KBM-7 (cell line): Measurements from ENCODE around the gene GPC6.

Experiments
- DNase-seq: peaks from one replicate; pipeline ENCODE4 v3.0.0-alpha.2; 2015
- in situ Hi-C: fragments of 300-500 bp; cut with MboI; formaldehyde crosslinking; loops from 2 replicates; pipeline ENCODE4 v1.14.3; 2020; ENCODE audit warnings: low sequenced_read_pairs, low pct_unique_long_range_greater_than_20kb, mixed read lengths

Gene GPC6

GRCh38 chr13:93769101-93769500, 542.5 kb downstream of the GPC6 start:
- in situ Hi-C loops = no loop called here
- DNase-seq = no peak

- in situ Hi-C loops = no loop called here
- DNase-seq = no peak
These were observed 543.0 kb downstream of the GPC6 start for GRCh38 chr13:93769607-93770006.

GRCh38 chr13:93771227-93771626, 544.6 kb downstream of the GPC6 start:
- DNase-seq = no peak
- in situ Hi-C loops = no loop called here

- in situ Hi-C loops = no loop called here
- DNase-seq = no peak
These were observed 545.2 kb downstream of the GPC6 start for GRCh38 chr13:93771782-93772181.

- no peak for DNase-seq
- in situ Hi-C loops = no loop called here
These were observed 547.9 kb downstream of the GPC6 start for GRCh38 chr13:93774506-93774905.

GRCh38 chr13:93775027-93775426, 548.4 kb downstream of the GPC6 start:
- in situ Hi-C loops = no loop called here
- no peak for DNase-seq

GRCh38 chr13:93775507-93776108, 549.0 kb downstream of the GPC6 start:
- no peak for DNase-seq
- in situ Hi-C loops = no loop called here

- no peak for DNase-seq
- in situ Hi-C loops = no loop called here
These were observed 550.3 kb downstream of the GPC6 start for GRCh38 chr13:93776936-93777335.

- no peak for DNase-seq
- in situ Hi-C loops = no loop called here
These were observed 550.9 kb downstream of the GPC6 start for GRCh38 chr13:93777504-93777903.

GRCh38 chr13:93778548-93778947, 551.9 kb downstream of the GPC6 start:
- no peak for DNase-seq
- in situ Hi-C loops = no loop called here

GRCh38 chr13:93784191-93784590, 557.6 kb downstream of the GPC6 start:
- DNase-seq = no peak
- in situ Hi-C loops = no loop called here

- no peak for DNase-seq
- in situ Hi-C loops = no loop called here
These were observed 560.4 kb downstream of the GPC6 start for GRCh38 chr13:93786846-93787489.

- DNase-seq = no peak
- in situ Hi-C loops = no loop called here
These were observed 561.8 kb downstream of the GPC6 start for GRCh38 chr13:93788456-93788855.

- no peak for DNase-seq
- in situ Hi-C loops = no loop called here
These were observed 562.5 kb downstream of the GPC6 start for GRCh38 chr13:93789058-93789457.

- DNase-seq = no peak
- in situ Hi-C loops = no loop called here
These were observed 567.7 kb downstream of the GPC6 start for GRCh38 chr13:93794197-93794885.

- no peak for DNase-seq
- in situ Hi-C loops = no loop called here
These were observed 570.9 kb downstream of the GPC6 start for GRCh38 chr13:93797463-93797862.

- in situ Hi-C loops = no loop called here
These were observed 573.7 kb downstream of the GPC6 start for GRCh38 chr13:93800342-93800741.

GRCh38 chr13:93805736-93806135, 579.1 kb downstream of the GPC6 start:
- no peak for DNase-seq
- in situ Hi-C loops = no loop called here

More at GRCh38 chr13:93800342-93800741, 573.7 kb downstream of the GPC6 start:
- no peak for DNase-seq

GRCh38 chr13:93806861-93807260, 580.3 kb downstream of the GPC6 start:
- DNase-seq = no peak
- in situ Hi-C loops = no loop called here

- DNase-seq = no peak
- in situ Hi-C loops = no loop called here
These were observed 583.7 kb downstream of the GPC6 start for GRCh38 chr13:93810264-93810663.
